GM19468 (cell line): ENCODE results near the gene UNC119.

Experiments used
- ATAC-seq: cut with Tn5 transposase; IDR thresholded peaks from one replicate; pipeline ENCODE4 v1.9.1; 2021; ENCODE audit warnings: mild to moderate bottlenecking, moderate library complexity, moderate number of reproducible peaks; ENCODE audit not compliant: unreplicated experiment; ENCODE audit errors: extremely low read depth

Gene UNC119

GRCh38 chr17:28501421-28502284, 50.8 kb downstream of the UNC119 start:
- no peak for ATAC-seq

GRCh38 chr17:28500712-28501379, 51.6 kb downstream of the UNC119 start:
- ATAC-seq = no peak

- ATAC-seq = no peak
These were observed 52.6 kb downstream of the UNC119 start for GRCh38 chr17:28499684-28500357.

- no peak for ATAC-seq
These were observed 53.1 kb downstream of the UNC119 start for GRCh38 chr17:28499364-28499664.

GRCh38 chr17:28498652-28499363, 53.6 kb downstream of the UNC119 start:
- no peak for ATAC-seq

GRCh38 chr17:28497931-28498330, 54.5 kb downstream of the UNC119 start:
- no peak for ATAC-seq
